Mucosa of stomach (tissue), 1 donor: Measurements from ENCODE around the gene USP9Y.

Experiments used
- H3K27me3 ChIP-seq: one replicate; pipeline ENCODE4 v1.7.0; 2013; ENCODE audit warnings: mild to moderate bottlenecking, low read length; ENCODE audit not compliant: control insufficient read depth, insufficient read depth
- H3K36me3 ChIP-seq: one replicate; pipeline ENCODE4 v1.7.0; 2013; ENCODE audit warnings: low read length; ENCODE audit not compliant: control insufficient read depth, insufficient read depth
- H3K4me1 ChIP-seq: one replicate; pipeline ENCODE4 v1.7.0; 2013; ENCODE audit warnings: mild to moderate bottlenecking, low read length; ENCODE audit not compliant: control insufficient read depth, insufficient read depth
- H3K4me3 ChIP-seq: one replicate; pipeline ENCODE4 v1.7.0; 2013; ENCODE audit warnings: low read length
- H3K9ac ChIP-seq: one replicate; pipeline ENCODE4 v1.7.0; 2013; ENCODE audit warnings: mild to moderate bottlenecking, low read length, moderate library complexity
- H3K9me3 ChIP-seq: one replicate; pipeline ENCODE4 v1.7.0; 2013; ENCODE audit warnings: mild to moderate bottlenecking, low read length, moderate library complexity; ENCODE audit not compliant: control insufficient read depth
- donor health status: Pancreatic carcinoma.

Gene USP9Y

GRCh38 chrY:12808046-12808445 is 107.0 kb downstream of the USP9Y start:
- no peaks in the 10 kb centered on the region for H3K27me3 ChIP-seq
- H3K4me3 ChIP-seq, result no peak overlapping the region
- H3K4me1 ChIP-seq, result no peaks in the 10 kb centered on the region
- no peaks in the 10 kb centered on the region for H3K36me3 ChIP-seq
- H3K9me3 ChIP-seq, result no peaks in the 10 kb centered on the region
- no peak overlapping the region for H3K9ac ChIP-seq

GRCh38 chrY:12809034-12809433 is 108.0 kb downstream of the USP9Y start:
- Histone ChIP-seq H3K27me3 (no peaks in the 10 kb centered on the region), H3K36me3 (no peaks in the 10 kb centered on the region), H3K4me1 (no peaks in the 10 kb centered on the region), H3K9me3 (no peaks in the 10 kb centered on the region), H3K4me3 (no peak overlapping the region), H3K9ac (no peak overlapping the region)

DNA sequence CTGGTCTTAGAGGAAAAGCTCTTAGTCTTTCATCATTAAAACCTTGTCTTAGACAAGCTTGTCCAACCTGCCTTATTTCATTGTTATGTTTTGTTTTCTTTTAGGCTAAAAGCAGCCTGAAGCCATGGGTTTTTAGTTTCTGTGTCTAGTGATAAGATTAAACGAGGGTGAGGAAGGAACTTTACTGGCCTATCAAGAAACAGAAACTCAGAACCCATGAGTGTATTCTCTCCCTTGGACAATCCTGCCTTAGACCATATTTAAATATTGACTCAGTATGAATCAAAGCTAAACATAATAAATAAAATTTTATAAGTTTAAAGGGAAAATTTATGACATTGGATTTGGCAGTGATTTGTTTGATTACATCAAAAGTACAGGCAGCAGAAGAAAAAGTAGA is 122.4 kb downstream of the USP9Y start:
- H3K27me3 ChIP-seq, result no peaks in the 10 kb centered on the region
- H3K9me3 ChIP-seq, result no peaks in the 10 kb centered on the region
- no peaks in the 10 kb centered on the region for H3K36me3 ChIP-seq
- no peak overlapping the region for H3K4me3 ChIP-seq
- H3K4me1 ChIP-seq, result no peaks in the 10 kb centered on the region
- H3K9ac ChIP-seq, result no peak overlapping the region

GRCh38 chrY:12826791-12827190 is 125.8 kb downstream of the USP9Y start:
- Histone ChIP-seq H3K4me1 (no peaks in the 10 kb centered on the region), H3K36me3 (no peaks in the 10 kb centered on the region), H3K4me3 (no peak overlapping the region), H3K9ac (no peak overlapping the region), H3K9me3 (no peaks in the 10 kb centered on the region), H3K27me3 (no peaks in the 10 kb centered on the region)

GRCh38 chrY:12833284-12833683 is 132.3 kb downstream of the USP9Y start:
- no peaks in the 10 kb centered on the region for H3K36me3 ChIP-seq
- no peaks in the 10 kb centered on the region for H3K9me3 ChIP-seq
- no peak overlapping the region for H3K9ac ChIP-seq
- H3K4me1 ChIP-seq, result no peaks in the 10 kb centered on the region
- no peak overlapping the region for H3K4me3 ChIP-seq
- no peaks in the 10 kb centered on the region for H3K27me3 ChIP-seq

DNA sequence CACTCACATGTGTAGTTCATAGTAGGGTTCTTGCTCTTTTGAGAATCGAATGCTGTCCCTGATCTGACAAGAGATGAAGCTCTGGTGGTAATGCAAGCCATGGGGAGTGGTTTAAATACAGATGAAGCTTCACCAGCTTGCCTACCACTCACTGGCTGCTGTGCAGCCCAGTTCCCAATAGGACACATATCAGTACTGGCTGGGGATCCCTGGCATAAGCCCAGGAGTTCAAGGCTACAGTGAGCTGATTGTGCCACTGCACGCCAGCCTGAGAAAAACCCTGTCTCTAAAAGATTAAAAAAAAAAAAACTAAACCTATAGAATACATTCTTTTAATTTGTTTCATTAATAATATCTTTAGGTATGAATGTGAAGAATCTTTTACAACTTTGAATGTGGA is 136.5 kb downstream of the USP9Y start:
- Histone ChIP-seq H3K4me3 (no peak overlapping the region), H3K4me1 (no peaks in the 10 kb centered on the region), H3K36me3 (no peaks in the 10 kb centered on the region), H3K27me3 (no peaks in the 10 kb centered on the region), H3K9ac (no peak overlapping the region), H3K9me3 (no peaks in the 10 kb centered on the region)

DNA sequence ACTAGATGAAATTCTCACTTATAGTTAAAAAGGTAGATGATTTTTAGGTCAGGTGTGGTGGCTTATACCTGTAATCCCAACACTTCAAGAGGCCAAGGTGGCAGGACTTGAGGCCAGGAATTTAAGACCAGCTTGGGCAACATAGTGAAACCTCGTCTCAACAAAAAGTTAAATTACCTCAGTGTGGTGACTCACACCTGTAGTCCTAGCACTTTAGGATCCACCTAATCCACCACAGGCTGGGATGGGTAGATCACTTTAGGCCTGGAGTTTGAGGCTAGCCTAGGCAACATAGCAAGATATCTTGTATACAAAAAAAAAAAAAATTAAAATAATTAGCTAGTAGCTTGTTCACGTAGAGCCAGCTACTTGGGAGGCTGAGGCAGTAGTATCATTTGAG is 140.3 kb downstream of the USP9Y start:
- Histone ChIP-seq H3K9ac (no peak overlapping the region), H3K9me3 (no peaks in the 10 kb centered on the region), H3K27me3 (no peaks in the 10 kb centered on the region), H3K4me1 (no peaks in the 10 kb centered on the region), H3K4me3 (no peak overlapping the region), H3K36me3 (no peaks in the 10 kb centered on the region)

GRCh38 chrY:12846793-12847192 is 145.8 kb downstream of the USP9Y start:
- Histone ChIP-seq H3K4me3 (no peak overlapping the region), H3K9ac (no peak overlapping the region), H3K4me1 (no peaks in the 10 kb centered on the region), H3K27me3 (no peaks in the 10 kb centered on the region), H3K36me3 (no peaks in the 10 kb centered on the region), H3K9me3 (no peaks in the 10 kb centered on the region)

GRCh38 chrY:12855791-12856275 is 154.8 kb downstream of the USP9Y start:
- H3K4me1 ChIP-seq, result no peaks in the 10 kb centered on the region
- no peaks in the 10 kb centered on the region for H3K36me3 ChIP-seq
- no peaks in the 10 kb centered on the region for H3K27me3 ChIP-seq
- H3K9ac ChIP-seq, result no peak overlapping the region
- H3K9me3 ChIP-seq, result no peaks in the 10 kb centered on the region
- H3K4me3 ChIP-seq, result no peak overlapping the region

GRCh38 chrY:12867960-12868359 is 166.9 kb downstream of the USP9Y start:
- Histone ChIP-seq H3K36me3 (no peaks in the 10 kb centered on the region), H3K4me3 (no peak overlapping the region), H3K9ac (no peak overlapping the region), H3K4me1 (no peaks in the 10 kb centered on the region), H3K27me3 (no peaks in the 10 kb centered on the region), H3K9me3 (no peaks in the 10 kb centered on the region)

- Histone ChIP-seq H3K9ac (no peak overlapping the region), H3K27me3 (no peaks in the 10 kb centered on the region), H3K36me3 (no peaks in the 10 kb centered on the region), H3K9me3 (no peaks in the 10 kb centered on the region), H3K4me1 (no peaks in the 10 kb centered on the region), H3K4me3 (no peak overlapping the region)
Observed at GRCh38 chrY:12896973-12897372, 195.9 kb downstream of the USP9Y start.

DNA sequence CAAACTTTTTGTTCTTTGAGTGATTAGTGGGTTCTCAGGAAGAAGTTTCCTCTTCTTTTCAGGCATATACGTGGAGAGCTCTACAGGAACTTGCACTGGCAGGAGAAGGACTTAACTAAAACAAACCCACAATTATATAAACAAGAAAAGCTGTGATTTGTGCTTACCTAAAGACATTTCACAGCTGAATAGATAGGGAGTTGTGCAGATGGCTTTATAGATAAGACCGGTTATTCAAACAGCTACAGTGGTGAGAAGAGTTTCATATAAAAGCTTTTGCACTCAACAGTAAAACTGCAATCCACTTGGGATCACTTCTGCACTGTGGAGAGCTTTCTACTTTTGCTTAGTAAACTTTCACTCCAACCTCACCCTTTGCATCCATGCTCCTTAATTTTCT is 197.6 kb downstream of the USP9Y start:
- no peaks in the 10 kb centered on the region for H3K9me3 ChIP-seq
- no peaks in the 10 kb centered on the region for H3K4me1 ChIP-seq
- H3K9ac ChIP-seq, result no peak overlapping the region
- H3K4me3 ChIP-seq, result no peak overlapping the region
- H3K36me3 ChIP-seq, result no peaks in the 10 kb centered on the region
- H3K27me3 ChIP-seq, result no peaks in the 10 kb centered on the region
